Liver (tissue), 9 donors: ENCODE results near the gene SCN1A. TPM values are rescaled to one million over a fixed set of nuclear protein-coding genes. Genes with fewer than 3 reads are reported as not detected.

Experiments
- DNase-seq: peaks from one replicate; pipeline ENCODE4 v3.0.0-alpha.2; 2017; ENCODE audit warnings: low spot score
- H3K27ac ChIP-seq, 2 donors: one replicate each; pipeline ENCODE4 v1.7.0; 2013; ENCODE audit warnings: inconsistent platforms in 2 of 2, low read length in 2 of 2, control low read depth in 1 of 2, low read depth in 1 of 2, mild to moderate bottlenecking in 1 of 2
- H3K27me3 ChIP-seq, 4 donors: one replicate each; pipeline versions ENCODE4 v1.6.1 to v1.7.0; 2013; ENCODE audit warnings: low read length in 3 of 4, inconsistent platforms in 1 of 4, mild to moderate bottlenecking in 1 of 4, moderate library complexity in 1 of 4; ENCODE audit not compliant: control insufficient read depth in 4 of 4, insufficient read depth in 4 of 4
- H3K36me3 ChIP-seq, 4 donors: one replicate each; pipeline versions ENCODE4 v1.6.1 to v1.7.0; 2013; ENCODE audit warnings: low read length in 3 of 4, mild to moderate bottlenecking in 3 of 4, low read depth in 1 of 4, moderate library complexity in 1 of 4; ENCODE audit not compliant: control insufficient read depth in 4 of 4, insufficient read depth in 3 of 4
- H3K4me1 ChIP-seq, 4 donors: one replicate each; pipeline versions ENCODE4 v1.6.1 to v1.7.0; 2013; ENCODE audit warnings: low read length in 3 of 4, mild to moderate bottlenecking in 3 of 4, moderate library complexity in 1 of 4; ENCODE audit not compliant: control insufficient read depth in 4 of 4, insufficient read depth in 4 of 4
- H3K4me3 ChIP-seq, 3 donors: one replicate each; pipeline versions ENCODE4 v1.6.1 to v1.7.0; 2013; ENCODE audit warnings: low read length in 3 of 3, control low read depth in 1 of 3, low read depth in 1 of 3, mild to moderate bottlenecking in 1 of 3
- H3K9ac ChIP-seq, 2 donors: one replicate each; pipeline ENCODE4 v1.7.0; 2013; ENCODE audit warnings: low read length in 2 of 2, mild to moderate bottlenecking in 2 of 2, moderate library complexity in 2 of 2, control low read depth in 1 of 2, low read depth in 1 of 2
- H3K9me3 ChIP-seq, 4 donors: one replicate each; pipeline versions ENCODE4 v1.6.1 to v1.7.0; 2013; ENCODE audit warnings: low read length in 3 of 4; ENCODE audit not compliant: control insufficient read depth in 4 of 4
- CTCF ChIP-seq: fragments of 150-350 bp; IDR thresholded peaks from 2 replicates; pipeline ENCODE4 v1.5.1; 2017; ENCODE audit warnings: improper control_type of control experiment, low read depth, low read length; ENCODE audit not compliant: missing input control
- EGR1 ChIP-seq, 2 donors: IDR thresholded peaks; 2 replicates each; pipeline ENCODE4 v1.6.1; 2016 to 2018; ENCODE audit warnings: antibody characterized with exemption in 2 of 2, low read depth in 2 of 2
- FOXA1 ChIP-seq: IDR thresholded peaks from 2 replicates; pipeline ENCODE4 v1.6.1; 2016; ENCODE audit warnings: antibody characterized with exemption
- GABPA ChIP-seq, 2 donors: IDR thresholded peaks in 1 of 2; conservative IDR thresholded peaks in 1 of 2; 2 replicates each; pipeline ENCODE4 v1.6.1; 2016; ENCODE audit warnings: antibody characterized with exemption in 2 of 2, mild to moderate bottlenecking in 1 of 2, moderate library complexity in 1 of 2
- HNF4A ChIP-seq, 2 donors: conservative IDR thresholded peaks; 2 replicates each; pipeline ENCODE4 v1.6.1; 2016; ENCODE audit warnings: antibody characterized with exemption in 2 of 2, mild to moderate bottlenecking in 2 of 2
- HNF4G ChIP-seq: IDR thresholded peaks from 2 replicates; pipeline ENCODE4 v1.6.1; 2016; ENCODE audit warnings: antibody characterized with exemption
- JUND ChIP-seq, 2 donors: IDR thresholded peaks; 2 replicates each; pipeline ENCODE4 v1.6.1; 2016; ENCODE audit warnings: antibody characterized with exemption in 2 of 2
- NR2F2 ChIP-seq: IDR thresholded peaks from 2 replicates; pipeline ENCODE4 v1.6.1; 2016; ENCODE audit warnings: antibody characterized with exemption
- RAD21 ChIP-seq, 2 donors: IDR thresholded peaks; 2 replicates each; pipeline ENCODE4 v1.6.1; 2016; ENCODE audit warnings: antibody characterized with exemption in 2 of 2, mild to moderate bottlenecking in 2 of 2
- REST ChIP-seq: IDR thresholded peaks from 2 replicates; pipeline ENCODE4 v1.6.1; 2016; ENCODE audit warnings: antibody characterized with exemption, mild to moderate bottlenecking
- TAF1 ChIP-seq: conservative IDR thresholded peaks from 2 replicates; pipeline ENCODE4 v1.6.1; 2016; ENCODE audit warnings: antibody characterized with exemption, mild to moderate bottlenecking
- YY1 ChIP-seq: IDR thresholded peaks from 2 replicates; pipeline ENCODE4 v1.6.1; 2016; ENCODE audit warnings: antibody characterized with exemption, mild to moderate bottlenecking
- ZBTB33 ChIP-seq: IDR thresholded peaks from 2 replicates; pipeline ENCODE4 v1.6.1; 2016; ENCODE audit warnings: antibody characterized with exemption
- WGBS: extraction: QIAGEN DNeasy Blood & Tissue Kit; methylation state at CpG from one replicate; pipeline ENCODE4 v1.1.7; 2013; 5-methylcytosine and 5-hydroxymethylcytosine counted together
- polyA plus RNA-seq, 2 donors: library from polyadenylated mRNA; stranded (reverse) in 1 of 2; unstranded in 1 of 2; fragments of 200-250 nt in 1 of 2; fragments of >200 nt in 1 of 2; fragmentation: Nextera tagmentation in 1 of 2; extraction: Ambion mirVana in 1 of 2; gene quantifications; one replicate each; pipeline versions ENCODE4 v1.2.1 to v1.2.3, GENCODE V29; 2013 to 2015
- total RNA-seq, 2 donors: library from RNA; depleted of rRNA; stranded (reverse); fragments of >200 nt; gene quantifications; one replicate each; pipeline ENCODE4 v1.2.3, GENCODE V29; 2014
- donor health status: healthy.
- donor health status: healthy.
- donor health status: healthy.
- donor health status: healthy.
- donor health status: healthy.

The SCN1A gene
- total and polyA plus RNA-seq, 4 donors, result 0.11 TPM; not detected in 3

GRCh38 chr2:166074430-166074829 is 53.4 kb downstream of the SCN1A start:
- DNase-seq, result no peak
- H3K36me3 ChIP-seq, result no peaks in the 10 kb centered on the region
- no peak for TF ChIP-seq YY1
- TF ChIP-seq HNF4A (conservative IDR thresholded peaks at IDR 0.05), result no peak
- TF ChIP-seq EGR1 (IDR thresholded peaks at IDR 0.05; ENCODE audit: low read depth in 2 of 2), result no peak
- no peak for TF ChIP-seq JUND (IDR thresholded peaks at IDR 0.05)
- no peak for TF ChIP-seq CTCF
- no peak for TF ChIP-seq HNF4G
- TF ChIP-seq REST, result no peak
- no peak for TF ChIP-seq GABPA (IDR thresholded peaks at IDR 0.05 in 1 of 2, conservative IDR thresholded peaks at IDR 0.05 in 1 of 2)
- TF ChIP-seq FOXA1, result no peak
- TF ChIP-seq ZBTB33, result no peak
- WGBS, result 84% methylated on average over 2 of the region's 2 CpGs
- H3K9me3 ChIP-seq, result no peaks in the 10 kb centered on the region
- H3K27ac ChIP-seq, result no peak overlapping the region
- H3K4me1 ChIP-seq, result no peaks in the 10 kb centered on the region
- H3K27me3 ChIP-seq, result no peaks in the 10 kb centered on the region
- no peak overlapping the region for H3K4me3 ChIP-seq
- no peak overlapping the region for H3K9ac ChIP-seq

GRCh38 chr2:166074011-166074410 is 53.8 kb downstream of the SCN1A start:
- no peak for DNase-seq
- TF ChIP-seq HNF4G (no peak), REST (no peak), TAF1 (no peak), EGR1 (IDR thresholded peaks at IDR 0.05; ENCODE audit: low read depth in 2 of 2) (no peak), CTCF (no peak), NR2F2 (no peak), JUND (IDR thresholded peaks at IDR 0.05) (no peak), RAD21 (IDR thresholded peaks at IDR 0.05) (no peak)
- H3K9me3 ChIP-seq, result no peaks in the 10 kb centered on the region
- WGBS, result 64% methylated on average over 2 of the region's 2 CpGs
- H3K27me3 ChIP-seq, result no peaks in the 10 kb centered on the region
- no peaks in the 10 kb centered on the region for H3K4me1 ChIP-seq
- no peak overlapping the region for H3K27ac ChIP-seq
- no peak overlapping the region for H3K9ac ChIP-seq
- no peaks in the 10 kb centered on the region for H3K36me3 ChIP-seq
- no peak overlapping the region for H3K4me3 ChIP-seq
